Endothelial cell of umbilical vein (primary cell): ENCODE results near the gene STK24. TPM values are rescaled to one million over a fixed set of nuclear protein-coding genes. Genes with fewer than 3 reads are reported as not detected.

Experiments
- BruUV-seq: library from RNA; stranded (reverse); fragments of 400-500 nt; replicated peaks from 2 replicates; lab custom pipeline; 2021; lab: Mats Ljungman, UMichigan
- CTCF ChIA-PET: fragments of 300-600, 350-600 bp; sonication (Branson Sonifier 250); formaldehyde crosslinking; loops from one replicate; lab custom pipeline; 2021; ENCODE audit warnings: antibody characterized with exemption, inconsistent platforms; lab: Charles Lee
- POLR2A ChIA-PET: fragments of 300-600, 350-600 bp; sonication (Branson Sonifier 250); formaldehyde crosslinking; loops from one replicate; lab custom pipeline; 2021; ENCODE audit warnings: antibody characterized with exemption, inconsistent platforms; lab: Charles Lee
- DNase-seq: peaks from one replicate; pipeline ENCODE4 v3.0.0-alpha.2; 2011; ENCODE audit warnings: low read depth, low spot score
- FAIRE-seq: peaks from 2 replicates; lab custom pipeline; 2011; peaks lifted over from hg19 to GRCh38; lab: Jason Lieb, UNC
- H2AFZ ChIP-seq: 2 replicates; pipeline ENCODE4 v1.6.0; 2012; ENCODE audit warnings: low read depth, low read length, control low read depth, inconsistent platforms
- H3K27ac ChIP-seq: 2 replicates; pipeline ENCODE4 v1.5.1; 2011; ENCODE audit warnings: low read depth, mild to moderate bottlenecking, control low read depth, low read length, moderate library complexity; ENCODE audit not compliant: insufficient read depth
- H3K27me3 ChIP-seq, 2 experiments: 2 replicates each; pipeline versions ENCODE4 v1.6.0 to v1.6.1; 2011; ENCODE audit warnings: low read length in 2 of 2, mixed read lengths in 1 of 2; ENCODE audit not compliant: control insufficient read depth in 2 of 2, insufficient read depth in 2 of 2
- H3K36me3 ChIP-seq, 2 experiments: 2 replicates in 1 of 2; 3 replicates in 1 of 2; pipeline ENCODE4 v1.5.1; 2011; ENCODE audit warnings: low read length in 2 of 2, mild to moderate bottlenecking in 1 of 2, moderate library complexity in 1 of 2; ENCODE audit not compliant: control insufficient read depth in 2 of 2, insufficient read depth in 2 of 2; ENCODE audit errors: extremely low read depth in 1 of 2
- H3K4me1 ChIP-seq: 3 replicates; pipeline ENCODE4 v1.5.1; 2011; ENCODE audit warnings: mild to moderate bottlenecking, low read length; ENCODE audit not compliant: control insufficient read depth, insufficient read depth; ENCODE audit errors: extremely low read depth
- H3K4me2 ChIP-seq: 2 replicates; pipeline ENCODE4 v1.6.1; 2011; ENCODE audit warnings: low read length, control low read depth, mixed read lengths; ENCODE audit not compliant: insufficient read depth
- H3K4me3 ChIP-seq, 3 experiments: fragments of 200-600 bp in 1 of 3; sonication (generic), shearing (Covaris generic) in 1 of 3; replicated peaks in 1 of 3; 2 replicates each; pipeline ENCODE4 v1.5.1; 2011 to 2016; ENCODE audit warnings: control low read depth in 3 of 3, low read length in 3 of 3, mild to moderate bottlenecking in 2 of 3, inconsistent platforms in 1 of 3, low read depth in 1 of 3, moderate library complexity in 1 of 3; ENCODE audit not compliant: insufficient read depth in 1 of 3
- H3K79me2 ChIP-seq: 2 replicates; pipeline ENCODE4 v1.6.0; 2012; ENCODE audit warnings: low read length, inconsistent platforms; ENCODE audit not compliant: control insufficient read depth, insufficient read depth
- H3K9ac ChIP-seq: replicated peaks from 2 replicates; pipeline ENCODE3; 2011; ENCODE audit warnings: low read length, control low read depth; ENCODE audit not compliant: insufficient read depth; ENCODE audit errors: extremely low read depth
- H3K9me1 ChIP-seq: replicated peaks from 3 replicates; pipeline ENCODE4 v1.6.0; 2011; ENCODE audit warnings: mild to moderate bottlenecking, low read length; ENCODE audit not compliant: control insufficient read depth, insufficient read depth; ENCODE audit errors: extremely low read depth
- H3K9me3 ChIP-seq: replicated peaks from 2 replicates; pipeline ENCODE4 v1.5.1; 2012; ENCODE audit warnings: low read length, inconsistent platforms; ENCODE audit not compliant: control insufficient read depth, insufficient read depth
- H4K20me1 ChIP-seq: replicated peaks from 2 replicates; pipeline ENCODE3; 2011; ENCODE audit warnings: mild to moderate bottlenecking, low read length; ENCODE audit not compliant: control insufficient read depth, insufficient read depth; ENCODE audit errors: extremely low read depth
- EZH2 ChIP-seq: IDR thresholded peaks from 2 replicates; pipeline ENCODE4 v1.6.1; 2012; ENCODE audit warnings: borderline replicate concordance, low read depth, mild to moderate bottlenecking, moderate library complexity, low read length, inconsistent platforms; ENCODE audit not compliant: severe bottlenecking
- FOS ChIP-seq: IDR thresholded peaks from 2 replicates; pipeline ENCODE4 v1.6.1; 2011; ENCODE audit warnings: mild to moderate bottlenecking, low read length, moderate library complexity, borderline replicate concordance; ENCODE audit not compliant: insufficient read depth
- GATA2 ChIP-seq: IDR thresholded peaks from 2 replicates; pipeline ENCODE4 v1.7.0; 2011; ENCODE audit warnings: low read depth, mild to moderate bottlenecking, moderate library complexity, mixed read lengths, low read length; ENCODE audit not compliant: insufficient read length, insufficient read depth
- JUN ChIP-seq: IDR thresholded peaks from 2 replicates; pipeline ENCODE4 v1.6.1; 2011; ENCODE audit warnings: borderline replicate concordance, low read depth; ENCODE audit not compliant: insufficient read length, insufficient read depth
- MYC ChIP-seq: IDR thresholded peaks from one replicate; pipeline ENCODE4 v1.6.1; 2011; ENCODE audit warnings: mild to moderate bottlenecking, low read depth, low read length
- POLR2A ChIP-seq: IDR thresholded peaks from 2 replicates; pipeline ENCODE4 v1.6.1; 2012; ENCODE audit warnings: low read depth, mild to moderate bottlenecking, control low read depth, low read length
- POLR2AphosphoS5 ChIP-seq: IDR thresholded peaks from 2 replicates; pipeline ENCODE4 v1.6.1; 2012; ENCODE audit warnings: low read depth, mild to moderate bottlenecking, control low read depth, low read length, moderate library complexity; ENCODE audit not compliant: insufficient read depth
- dilution Hi-C: fragments of 300-500 bp; cut with MboI; formaldehyde crosslinking; loops from one replicate; pipeline ENCODE4 v1.15.0; 2019; ENCODE audit warnings: low sequenced_read_pairs; ENCODE audit not compliant: extremely low pct_ligation_motif_present
- intact Hi-C: fragments of 100-400 bp; cut with micrococcal nuclease; formaldehyde crosslinking; loops from one replicate; pipeline ENCODE4 v1.10.0; 2022
- polyA plus RNA-seq, 4 experiments: library from polyadenylated mRNA; depleted of rRNA in 3 of 4; stranded (reverse) in 3 of 4; unstranded in 1 of 4; fragments of >200 nt; gene quantifications; 2 replicates each; pipeline versions ENCODE4 v1.2.1 to v1.2.3, GENCODE V29; 2011 to 2012; ENCODE audit warnings: missing spikeins in 1 of 4
- total RNA-seq: library from RNA; stranded (reverse); gene quantifications from 2 replicates; pipeline ENCODE4 v1.2.3, GENCODE V29; 2021
- TF ChIP-seq, protein P1 (sequence below), 2 donors: IDR thresholded peaks; 1 replicate in 1 of 2; 2 replicates in 1 of 2; pipeline ENCODE4 v1.5.1; 2011; ENCODE audit warnings: low read length in 2 of 2, mild to moderate bottlenecking in 2 of 2, moderate library complexity in 2 of 2, control low read depth in 1 of 2, inconsistent platforms in 1 of 2, low read depth in 1 of 2; ENCODE audit not compliant: insufficient read depth in 1 of 2; ENCODE audit errors: extremely low read depth in 1 of 2
- TF ChIP-seq, protein P2 (sequence below): IDR thresholded peaks from 2 replicates; pipeline ENCODE4 v1.6.1; 2011; ENCODE audit not compliant: insufficient read depth, insufficient read length

STK24 gene
- total and polyA plus RNA-seq, 2 donors (not counting 3 experiments of a cell fraction or from before 2014, with no cell fraction given): 43.3 to 100 TPM

DNA sequence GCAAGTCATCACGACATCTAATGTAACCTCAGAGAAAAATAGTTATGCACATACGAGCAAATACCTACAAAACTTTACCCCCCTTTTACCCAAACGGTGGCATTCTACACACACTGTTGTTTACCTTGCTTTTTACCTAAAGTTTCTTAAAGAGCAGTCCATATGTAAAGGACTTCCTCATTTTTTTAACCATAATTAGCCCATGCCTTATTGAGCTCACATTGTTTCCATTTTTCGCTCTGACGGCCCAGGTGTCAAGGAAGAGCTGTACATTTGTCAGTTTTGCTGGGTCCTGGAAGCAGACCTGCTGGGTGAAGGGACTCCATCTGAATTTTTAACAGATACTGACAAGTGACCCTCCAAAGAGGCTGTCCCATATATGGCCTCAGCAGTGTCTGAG lies 89.4 kb downstream of the STK24 start:
- DNase-seq (no peak), FAIRE-seq (no peak)
- BruUV-seq: no TSS peak
- no peak for TF ChIP-seq JUN
- TF ChIP-seq GATA2: no peak
- no peak for TF ChIP-seq POLR2AphosphoS5
- TF ChIP-seq, protein P1, sequence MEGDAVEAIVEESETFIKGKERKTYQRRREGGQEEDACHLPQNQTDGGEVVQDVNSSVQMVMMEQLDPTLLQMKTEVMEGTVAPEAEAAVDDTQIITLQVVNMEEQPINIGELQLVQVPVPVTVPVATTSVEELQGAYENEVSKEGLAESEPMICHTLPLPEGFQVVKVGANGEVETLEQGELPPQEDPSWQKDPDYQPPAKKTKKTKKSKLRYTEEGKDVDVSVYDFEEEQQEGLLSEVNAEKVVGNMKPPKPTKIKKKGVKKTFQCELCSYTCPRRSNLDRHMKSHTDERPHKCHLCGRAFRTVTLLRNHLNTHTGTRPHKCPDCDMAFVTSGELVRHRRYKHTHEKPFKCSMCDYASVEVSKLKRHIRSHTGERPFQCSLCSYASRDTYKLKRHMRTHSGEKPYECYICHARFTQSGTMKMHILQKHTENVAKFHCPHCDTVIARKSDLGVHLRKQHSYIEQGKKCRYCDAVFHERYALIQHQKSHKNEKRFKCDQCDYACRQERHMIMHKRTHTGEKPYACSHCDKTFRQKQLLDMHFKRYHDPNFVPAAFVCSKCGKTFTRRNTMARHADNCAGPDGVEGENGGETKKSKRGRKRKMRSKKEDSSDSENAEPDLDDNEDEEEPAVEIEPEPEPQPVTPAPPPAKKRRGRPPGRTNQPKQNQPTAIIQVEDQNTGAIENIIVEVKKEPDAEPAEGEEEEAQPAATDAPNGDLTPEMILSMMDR (IDR thresholded peaks at IDR 0.05; ENCODE audit: extremely low read depth in 1 of 2, insufficient read depth in 1 of 2, low read depth in 1 of 2, low read length in 2 of 2): no peak
- no peak for TF ChIP-seq EZH2
- no peak for TF ChIP-seq MYC
- TF ChIP-seq, protein P2, sequence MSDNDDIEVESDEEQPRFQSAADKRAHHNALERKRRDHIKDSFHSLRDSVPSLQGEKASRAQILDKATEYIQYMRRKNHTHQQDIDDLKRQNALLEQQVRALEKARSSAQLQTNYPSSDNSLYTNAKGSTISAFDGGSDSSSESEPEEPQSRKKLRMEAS: no peak
- TF ChIP-seq FOS: no peak
- TF ChIP-seq POLR2A: no peak
- dilution Hi-C loops (no loop called here), intact Hi-C loops (no loop called here)
- Histone ChIP-seq H4K20me1 (no peaks in the 10 kb centered on the region), H3K9ac (no peak overlapping the region), H3K27me3 (no peaks in the 10 kb centered on the region), H3K27ac (no peak overlapping the region), H3K4me2 (no peak overlapping the region), H3K79me2 (peaks cover 82% of the 10 kb centered on the region), H3K36me3 (no peaks in the 10 kb centered on the region), H3K4me1 (peaks cover 53% of the 10 kb centered on the region), H2AFZ (no peak overlapping the region), H3K9me1 (no peaks in the 10 kb centered on the region), H3K4me3 (no peak overlapping the region), H3K9me3 (no peaks in the 10 kb centered on the region)
- ChIA-PET CTCF (interaction anchor here (1.1 to 2.0 kb wide), 4 partner anchors 21 to 186 kb away, joined by 3 to 8 read pairs (median 4); partner anchors contain the start of gene STK24), POLR2A (no interaction called here)
